Measurements from ENCODE around the gene ZBTB38. TPM values are rescaled to one million over a fixed set of nuclear protein-coding genes. Genes with fewer than 3 reads are reported as not detected.
A peak's percentile ranks its signal among the peaks of the same experiment; 100 is the strongest.

Gene ZBTB38
- total RNA-seq, 1 donor from 2014 or later = 9.3 TPM

DNA sequence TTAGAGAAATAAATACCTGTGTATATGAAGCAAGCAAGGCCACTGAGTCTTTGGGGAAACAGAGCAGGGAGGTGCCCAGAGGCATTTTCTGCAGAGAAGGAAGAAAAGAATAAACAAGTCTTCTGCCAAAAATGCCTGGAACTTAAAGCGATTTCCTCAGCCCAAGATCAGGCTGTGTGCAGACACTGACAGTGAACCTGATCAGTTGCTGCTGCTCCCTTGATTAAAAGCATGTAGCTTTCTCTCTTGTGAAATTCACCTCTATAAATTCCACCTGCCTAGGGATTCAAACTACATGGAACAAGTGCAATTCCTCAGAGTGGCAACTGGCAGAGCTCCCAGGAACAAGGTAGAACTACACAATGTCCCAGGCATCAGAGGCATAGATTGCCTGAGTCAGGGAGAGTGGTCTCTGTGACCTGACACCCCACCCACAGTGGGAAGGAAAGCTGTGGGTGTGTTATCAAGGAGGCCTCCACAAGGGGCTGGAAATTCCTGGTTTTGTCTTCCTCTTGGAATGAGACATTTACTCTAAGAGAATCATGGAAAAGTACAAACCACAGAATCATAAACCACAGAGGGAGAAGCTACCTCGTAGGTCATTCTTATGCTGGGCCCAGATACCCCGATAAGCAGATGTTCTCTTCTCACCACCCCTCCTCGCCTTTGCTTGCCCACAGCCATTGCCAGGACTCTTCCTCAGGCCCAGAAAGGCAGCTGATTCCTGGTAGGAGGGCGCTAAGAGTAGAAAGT is 1.8 kb upstream of the ZBTB38 start:
- TF ChIP-seq, protein P1, sequence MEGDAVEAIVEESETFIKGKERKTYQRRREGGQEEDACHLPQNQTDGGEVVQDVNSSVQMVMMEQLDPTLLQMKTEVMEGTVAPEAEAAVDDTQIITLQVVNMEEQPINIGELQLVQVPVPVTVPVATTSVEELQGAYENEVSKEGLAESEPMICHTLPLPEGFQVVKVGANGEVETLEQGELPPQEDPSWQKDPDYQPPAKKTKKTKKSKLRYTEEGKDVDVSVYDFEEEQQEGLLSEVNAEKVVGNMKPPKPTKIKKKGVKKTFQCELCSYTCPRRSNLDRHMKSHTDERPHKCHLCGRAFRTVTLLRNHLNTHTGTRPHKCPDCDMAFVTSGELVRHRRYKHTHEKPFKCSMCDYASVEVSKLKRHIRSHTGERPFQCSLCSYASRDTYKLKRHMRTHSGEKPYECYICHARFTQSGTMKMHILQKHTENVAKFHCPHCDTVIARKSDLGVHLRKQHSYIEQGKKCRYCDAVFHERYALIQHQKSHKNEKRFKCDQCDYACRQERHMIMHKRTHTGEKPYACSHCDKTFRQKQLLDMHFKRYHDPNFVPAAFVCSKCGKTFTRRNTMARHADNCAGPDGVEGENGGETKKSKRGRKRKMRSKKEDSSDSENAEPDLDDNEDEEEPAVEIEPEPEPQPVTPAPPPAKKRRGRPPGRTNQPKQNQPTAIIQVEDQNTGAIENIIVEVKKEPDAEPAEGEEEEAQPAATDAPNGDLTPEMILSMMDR (IDR thresholded peaks at IDR 0.05; ENCODE audit: partially characterized antibody, unreplicated experiment) = no peak
- no peak overlapping the region for H3K27ac Mint-ChIP-seq (ENCODE audit: unreplicated experiment)
- peaks cover 3% of the 10 kb centered on the region for H3K4me1 Mint-ChIP-seq (ENCODE audit: low read depth, unreplicated experiment)
- no peaks in the 10 kb centered on the region for H3K27me3 Mint-ChIP-seq (ENCODE audit: unreplicated experiment)
- no peak for DNase-seq
- no peak overlapping the region for H3K4me3 Mint-ChIP-seq (ENCODE audit: unreplicated experiment)
- no peaks in the 10 kb centered on the region for H3K36me3 Mint-ChIP-seq (ENCODE audit: unreplicated experiment)
- H3K9me3 Mint-ChIP-seq (ENCODE audit: unreplicated experiment) = peaks cover 2% of the 10 kb centered on the region

DNA sequence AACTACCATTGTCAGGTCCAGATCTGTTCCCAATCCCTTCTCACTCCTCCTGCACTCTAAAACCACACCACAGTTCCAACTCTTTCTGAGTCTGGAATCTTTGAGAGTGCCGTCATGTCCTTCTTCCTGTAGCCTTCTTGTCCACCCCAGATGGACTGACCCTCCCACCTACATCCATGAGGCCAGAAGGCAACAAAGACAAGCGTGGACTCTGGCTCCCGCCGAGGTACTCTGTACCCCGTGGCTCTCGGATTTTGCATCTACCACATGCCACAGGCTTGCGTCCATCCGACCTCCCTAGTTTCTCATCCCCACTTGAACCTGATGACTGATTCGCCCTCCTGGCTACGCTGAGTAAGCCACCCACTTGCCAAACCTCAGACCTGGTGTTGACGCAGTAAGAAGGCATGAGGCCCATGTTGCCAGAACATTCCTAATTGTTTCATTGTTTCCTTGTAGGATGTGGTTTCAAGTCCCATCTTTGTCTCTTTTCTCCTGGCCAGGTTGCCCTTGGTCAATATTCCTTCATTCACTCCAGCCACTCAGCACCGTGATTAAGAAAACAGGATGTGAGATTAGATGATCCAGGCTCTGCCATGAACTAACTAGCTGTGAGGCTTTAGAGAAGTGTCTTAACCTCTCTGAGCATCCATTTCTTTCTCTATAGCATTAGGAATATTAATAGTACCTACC is 1.1 kb upstream of the ZBTB38 start:
- TF ChIP-seq, protein P1 (IDR thresholded peaks at IDR 0.05; ENCODE audit: partially characterized antibody, unreplicated experiment) = no peak
- Mint-ChIP-seq H3K36me3 (ENCODE audit: unreplicated experiment) (no peaks in the 10 kb centered on the region), H3K27ac (ENCODE audit: unreplicated experiment) (no peak overlapping the region), H3K9me3 (ENCODE audit: unreplicated experiment) (peaks cover 2% of the 10 kb centered on the region), H3K4me3 (ENCODE audit: unreplicated experiment) (peak overlapping the region; percentile 3), H3K4me1 (ENCODE audit: low read depth, unreplicated experiment) (peaks cover 3% of the 10 kb centered on the region), H3K27me3 (ENCODE audit: unreplicated experiment) (peaks cover 2% of the 10 kb centered on the region)
- no peak for DNase-seq

DNA sequence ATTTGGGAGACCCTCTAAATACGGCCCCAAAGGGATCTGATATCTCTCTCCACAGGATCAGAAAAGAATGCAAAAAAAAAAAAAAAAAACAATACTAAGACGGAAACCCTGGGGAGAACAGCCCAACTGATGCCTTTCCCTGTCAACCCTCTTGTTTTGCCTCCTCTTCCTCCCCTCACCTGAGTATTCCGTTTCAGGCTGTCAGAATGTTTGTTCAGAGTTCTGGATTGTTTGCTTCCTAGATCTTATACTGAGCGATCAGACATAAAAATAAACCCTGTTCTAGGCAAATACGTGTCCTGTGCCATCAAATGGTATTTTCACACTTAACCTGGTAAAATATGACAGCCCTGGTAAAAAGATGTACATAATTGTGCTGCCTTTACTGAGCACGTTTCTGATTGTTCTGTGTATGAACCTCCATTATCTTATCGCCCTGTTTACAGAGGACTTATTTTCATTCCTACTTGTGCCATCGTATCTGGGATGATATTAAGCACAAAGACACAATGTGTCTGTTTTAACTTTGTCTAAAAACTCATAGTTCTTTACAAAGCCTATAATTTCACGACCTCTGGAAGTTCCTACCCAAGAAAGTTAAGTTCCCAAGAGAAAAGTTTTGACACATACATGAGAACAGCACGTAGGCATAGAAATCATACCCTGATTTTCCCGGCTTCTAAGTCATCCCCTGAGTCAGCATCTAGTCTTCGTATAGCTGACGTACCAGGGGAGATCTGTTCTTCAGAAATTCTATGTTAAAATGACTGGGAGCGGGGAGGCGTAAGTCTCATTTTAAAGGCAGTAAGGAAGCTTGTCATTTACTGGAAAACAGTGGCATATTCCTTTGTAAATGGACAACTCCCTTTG is 856 bp downstream of the ZBTB38 start:
- H3K4me1 Mint-ChIP-seq (ENCODE audit: low read depth, unreplicated experiment) = peaks cover 12% of the 10 kb centered on the region
- TF ChIP-seq, protein P1 (IDR thresholded peaks at IDR 0.05; ENCODE audit: partially characterized antibody, unreplicated experiment) = no peak
- no peak overlapping the region for H3K4me3 Mint-ChIP-seq (ENCODE audit: unreplicated experiment)
- H3K27me3 Mint-ChIP-seq (ENCODE audit: unreplicated experiment) = peaks cover 2% of the 10 kb centered on the region
- H3K9me3 Mint-ChIP-seq (ENCODE audit: unreplicated experiment) = peaks cover 3% of the 10 kb centered on the region
- DNase-seq = no peak
- H3K36me3 Mint-ChIP-seq (ENCODE audit: unreplicated experiment) = no peaks in the 10 kb centered on the region
- no peak overlapping the region for H3K27ac Mint-ChIP-seq (ENCODE audit: unreplicated experiment)

DNA sequence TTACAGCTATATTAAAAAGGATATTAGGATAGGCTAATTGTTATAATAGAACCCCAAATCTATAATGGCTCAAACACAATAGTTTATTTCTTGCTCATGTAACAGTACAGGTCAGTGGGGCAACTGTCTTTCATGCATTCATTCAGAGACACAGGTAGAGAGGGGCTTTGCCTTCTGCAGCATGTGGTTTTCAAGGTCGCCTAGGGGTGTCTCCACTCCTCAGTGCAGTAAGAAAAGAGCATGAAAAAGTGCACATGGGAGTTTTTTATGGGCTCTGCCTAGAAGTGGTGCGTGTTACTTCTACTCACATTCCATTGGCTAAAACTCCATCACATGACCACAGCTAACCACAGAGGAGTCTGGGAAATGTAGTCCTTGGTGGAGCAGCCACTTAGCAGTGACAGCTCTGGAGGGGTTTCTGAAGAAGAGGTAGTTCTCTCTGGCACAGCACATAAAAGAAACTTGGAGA is 1.8 kb downstream of the ZBTB38 start:
- H3K4me3 Mint-ChIP-seq (ENCODE audit: unreplicated experiment) = no peak overlapping the region
- TF ChIP-seq, protein P1 (IDR thresholded peaks at IDR 0.05; ENCODE audit: partially characterized antibody, unreplicated experiment) = no peak

More for the DNA sequence above, 1.8 kb downstream of the ZBTB38 start:
- no peak overlapping the region for H3K27ac Mint-ChIP-seq (ENCODE audit: unreplicated experiment)
- H3K9me3 Mint-ChIP-seq (ENCODE audit: unreplicated experiment) = peaks cover 3% of the 10 kb centered on the region
- peaks cover 12% of the 10 kb centered on the region for H3K4me1 Mint-ChIP-seq (ENCODE audit: low read depth, unreplicated experiment)
- DNase-seq = no peak
- peaks cover 2% of the 10 kb centered on the region for H3K27me3 Mint-ChIP-seq (ENCODE audit: unreplicated experiment)
- H3K36me3 Mint-ChIP-seq (ENCODE audit: unreplicated experiment) = no peaks in the 10 kb centered on the region
